WTC11 (cell line): ENCODE results near the gene DCTN2. TPM values are rescaled to one million over a fixed set of nuclear protein-coding genes. Genes with fewer than 3 reads are reported as not detected.

Experiments used
- ATAC-seq: fragments of 200-7000 bp; cut with Tn5 transposase; 2 replicates; pipeline ENCODE4 v1.10.0; 2021; ENCODE audit warnings: mild to moderate bottlenecking, moderate library complexity
- CTCF ChIA-PET: fragments of 300-600 bp; sonication (Branson Sonifier 250); formaldehyde crosslinking; loops from one replicate; lab custom pipeline; 2021; ENCODE audit warnings: antibody characterized with exemption; lab: Charles Lee
- POLR2A ChIA-PET: fragments of 350-600 bp; sonication (Branson Sonifier 250); formaldehyde crosslinking; loops from one replicate; lab custom pipeline; 2021; ENCODE audit warnings: antibody characterized with exemption; lab: Charles Lee
- DNase-seq: peaks from one replicate; pipeline ENCODE4 v3.0.0; 2021; ENCODE audit warnings: low spot score
- H3K27ac Mint-ChIP-seq: 2 replicates; pipeline ENCODE4 v1.8.0; 2021; ENCODE audit warnings: mixed read lengths
- H3K27me3 Mint-ChIP-seq: 2 replicates; pipeline ENCODE4 v1.8.0; 2021; ENCODE audit warnings: low read depth, mild to moderate bottlenecking, moderate library complexity, mixed read lengths
- H3K36me3 Mint-ChIP-seq: 2 replicates; pipeline ENCODE4 v1.8.0; 2021; ENCODE audit warnings: mixed read lengths
- H3K4me1 Mint-ChIP-seq: 2 replicates; pipeline ENCODE4 v1.8.0; 2022; ENCODE audit warnings: mixed read lengths
- H3K4me3 Mint-ChIP-seq: 2 replicates; pipeline ENCODE4 v1.8.0; 2021; ENCODE audit warnings: mild to moderate bottlenecking, moderate library complexity, mixed read lengths
- H3K9me3 Mint-ChIP-seq: 2 replicates; pipeline ENCODE4 v1.8.0; 2021; ENCODE audit warnings: mixed read lengths
- ATF2 ChIP-seq: sonication (generic); formaldehyde crosslinking; IDR thresholded peaks from 2 replicates; pipeline ENCODE4 v1.8.1; 2022; ENCODE audit warnings: low read depth, missing genetic modification reagents, borderline replicate concordance
- CTCF ChIP-seq: fragments of 200-600 bp; IDR thresholded peaks from 2 replicates; pipeline ENCODE4 v1.8.0; 2022; ENCODE audit warnings: antibody characterized with exemption
- E2F5 ChIP-seq: sonication (generic); formaldehyde crosslinking; IDR thresholded peaks from 2 replicates; pipeline ENCODE4 v1.8.1; 2022; ENCODE audit warnings: mild to moderate bottlenecking, moderate library complexity, missing genetic modification reagents
- ESRRA ChIP-seq: sonication (generic); formaldehyde crosslinking; IDR thresholded peaks from 2 replicates; pipeline ENCODE4 v1.8.1; 2022; ENCODE audit warnings: mild to moderate bottlenecking, missing genetic modification reagents, borderline replicate concordance
- ETV6 ChIP-seq: sonication (generic); formaldehyde crosslinking; IDR thresholded peaks from 2 replicates; pipeline ENCODE4 v1.8.1; 2022; ENCODE audit warnings: mild to moderate bottlenecking, missing genetic modification reagents
- GABPB1 ChIP-seq: sonication (generic); formaldehyde crosslinking; IDR thresholded peaks from 2 replicates; pipeline ENCODE4 v1.8.1; 2023; ENCODE audit warnings: mild to moderate bottlenecking, missing genetic modification reagents
- GRHL2 ChIP-seq: fragments of 250-450 bp; sonication (Bioruptor Pico); IDR thresholded peaks from 2 replicates; pipeline ENCODE4 v1.8.0; 2022; ENCODE audit warnings: mild to moderate bottlenecking, moderate library complexity; ENCODE audit not compliant: insufficient replicate concordance, severe bottlenecking
- GTF2I ChIP-seq: fragments of 250-450 bp; sonication (Bioruptor Pico); conservative IDR thresholded peaks from 2 replicates; pipeline ENCODE4 v1.4.0; 2021; ENCODE audit warnings: mild to moderate bottlenecking
- IRF2 ChIP-seq: sonication (generic); formaldehyde crosslinking; IDR thresholded peaks from 2 replicates; pipeline ENCODE4 v1.8.0; 2022; ENCODE audit warnings: low read depth, missing genetic modification reagents, borderline replicate concordance
- JAZF1 ChIP-seq: fragments of 250-450 bp; sonication (Bioruptor Pico); IDR thresholded peaks from 2 replicates; pipeline ENCODE4 v1.9.0; 2021; ENCODE audit warnings: moderate library complexity, mild to moderate bottlenecking, inconsistent platforms
- MAX ChIP-seq: sonication (generic); formaldehyde crosslinking; IDR thresholded peaks from 2 replicates; pipeline ENCODE4 v1.8.0; 2022; ENCODE audit warnings: mild to moderate bottlenecking, missing genetic modification reagents
- NFATC4 ChIP-seq: fragments of 250-450 bp; sonication (Bioruptor Pico); IDR thresholded peaks from 2 replicates; pipeline ENCODE4 v1.9.0; 2021; ENCODE audit warnings: mild to moderate bottlenecking
- OVOL2 ChIP-seq: fragments of 250-450 bp; sonication (Bioruptor Pico); IDR thresholded peaks from 2 replicates; pipeline ENCODE4 v1.9.0; 2021; ENCODE audit warnings: mild to moderate bottlenecking, borderline replicate concordance
- PRRX2 ChIP-seq: fragments of 250-450 bp; sonication (Bioruptor Pico); IDR thresholded peaks from 2 replicates; pipeline ENCODE4 v1.8.0; 2021; ENCODE audit warnings: mild to moderate bottlenecking
- SMAD3 ChIP-seq: sonication (generic); formaldehyde crosslinking; IDR thresholded peaks from 2 replicates; pipeline ENCODE4 v1.8.0; 2022; ENCODE audit warnings: missing genetic modification reagents, mild to moderate bottlenecking, borderline replicate concordance
- SMAD4 ChIP-seq: sonication (generic); formaldehyde crosslinking; IDR thresholded peaks from 2 replicates; pipeline ENCODE4 v1.8.0; 2022; ENCODE audit warnings: mild to moderate bottlenecking, missing genetic modification reagents
- USF2 ChIP-seq: sonication (generic); formaldehyde crosslinking; IDR thresholded peaks from 2 replicates; pipeline ENCODE4 v1.8.1; 2023; ENCODE audit warnings: mild to moderate bottlenecking, missing genetic modification reagents, moderate library complexity
- ZBTB21 ChIP-seq: sonication (generic); formaldehyde crosslinking; IDR thresholded peaks from 2 replicates; pipeline ENCODE4 v1.8.1; 2023; ENCODE audit warnings: mild to moderate bottlenecking, missing genetic modification reagents, borderline replicate concordance
- ZBTB43 ChIP-seq: sonication (generic); formaldehyde crosslinking; IDR thresholded peaks from 2 replicates; pipeline ENCODE4 v1.8.1; 2023; ENCODE audit warnings: mild to moderate bottlenecking, missing genetic modification reagents
- ZNF232 ChIP-seq: sonication (generic); formaldehyde crosslinking; IDR thresholded peaks from 2 replicates; pipeline ENCODE4 v1.8.0; 2022; ENCODE audit warnings: mild to moderate bottlenecking, missing genetic modification reagents
- ZNF317 ChIP-seq: sonication (generic); formaldehyde crosslinking; IDR thresholded peaks from 2 replicates; pipeline ENCODE4 v1.8.1; 2023; ENCODE audit warnings: low read depth, mild to moderate bottlenecking, moderate library complexity, missing genetic modification reagents, borderline replicate concordance
- total RNA-seq: library from RNA; stranded (reverse); gene quantifications from 3 replicates; pipeline ENCODE4 v1.2.3, GENCODE V29; 2021

DCTN2 gene
- total RNA-seq, 1 experiment from 2014 or later: 93.5 TPM

GRCh38 chr12:57500213-57500612 is 46.8 kb downstream of the DCTN2 start:
- ChIA-PET CTCF (no interaction called here), POLR2A (interaction anchor here (0.7 to 1.4 kb wide), 2 partner anchors 19 to 26 kb away, joined by 3 to 4 read pairs; no protein-coding TSS in a partner anchor)
- DNase-seq (no peak), ATAC-seq (no peak)
- no peaks in the 10 kb centered on the region for H3K4me1 Mint-ChIP-seq
- no peak overlapping the region for H3K4me3 Mint-ChIP-seq
- H3K9me3 Mint-ChIP-seq: peaks cover 5% of the 10 kb centered on the region; the same call in 1 of the 2 replicates
- peaks cover 95% of the 10 kb centered on the region for H3K36me3 Mint-ChIP-seq
- TF ChIP-seq NFATC4 (CRISPR knock-in tag) (no peak), ZBTB21 (CRISPR knock-in tag) (no peak), USF2 (CRISPR knock-in tag) (no peak), ZNF317 (no peak), ZBTB43 (CRISPR knock-in tag) (no peak), ESRRA (CRISPR knock-in tag) (no peak), GRHL2 (CRISPR knock-in tag) (no peak)
- H3K27me3 Mint-ChIP-seq: no peaks in the 10 kb centered on the region
- no peak overlapping the region for H3K27ac Mint-ChIP-seq

- POLR2A ChIA-PET: no interaction called here
- no peaks in the 10 kb centered on the region for H3K27me3 Mint-ChIP-seq
- no peak overlapping the region for H3K4me3 Mint-ChIP-seq
- TF ChIP-seq E2F5 (no peak), SMAD3 (CRISPR knock-in tag) (no peak), GABPB1 (no peak), OVOL2 (CRISPR knock-in tag) (no peak), JAZF1 (no peak), ETV6 (no peak), ATF2 (no peak), ZNF232 (CRISPR knock-in tag) (no peak), PRRX2 (CRISPR knock-in tag) (no peak), IRF2 (no peak), ZNF317 (no peak), ESRRA (CRISPR knock-in tag) (no peak), GTF2I (CRISPR knock-in tag) (no peak)
- H3K27ac Mint-ChIP-seq: no peak overlapping the region
- peaks cover 89% of the 10 kb centered on the region for H3K36me3 Mint-ChIP-seq
- ATAC-seq (no peak), DNase-seq (no peak)
- CTCF ChIA-PET: interaction anchor here (1.0 kb wide), 1 partner anchor 14 kb away, joined by 5 read pairs; no protein-coding TSS in a partner anchor
- peaks cover 5% of the 10 kb centered on the region; the same call in 1 of the 2 replicates for H3K9me3 Mint-ChIP-seq
- no peaks in the 10 kb centered on the region for H3K4me1 Mint-ChIP-seq
These were observed 48.4 kb downstream of the DCTN2 start for GRCh38 chr12:57498571-57498970.

GRCh38 chr12:57498132-57498502 is 48.9 kb downstream of the DCTN2 start:
- DNase-seq: peak; percentile 55
- H3K4me3 Mint-ChIP-seq: no peak overlapping the region
- CTCF ChIA-PET: interaction anchor here (0.7 to 1.0 kb wide), 2 partner anchors 14 to 40 kb away, joined by 4 to 5 read pairs; no protein-coding TSS in a partner anchor
- POLR2A ChIA-PET: no interaction called here
- H3K27me3 Mint-ChIP-seq: no peaks in the 10 kb centered on the region
- H3K4me1 Mint-ChIP-seq: no peaks in the 10 kb centered on the region
- TF ChIP-seq CTCF (peak; percentile 16; the same call in 1 of the 2 replicates), MAX (CRISPR knock-in tag) (no peak), SMAD4 (no peak)
- no peak overlapping the region for H3K27ac Mint-ChIP-seq
- peaks cover 84% of the 10 kb centered on the region for H3K36me3 Mint-ChIP-seq
- H3K9me3 Mint-ChIP-seq: peaks cover 5% of the 10 kb centered on the region; the same call in 1 of the 2 replicates
- ATAC-seq: peak; percentile 90
